Measurements from ENCODE around the gene MYH13. TPM values are rescaled to one million over a fixed set of nuclear protein-coding genes. Genes with fewer than 3 reads are reported as not detected.

The MYH13 gene
- total and polyA plus RNA-seq, 9 of the 15 experiments (the other 6 are each of a cell fraction or from before 2014, with no cell fraction given): 0.01 TPM; not detected in 8

- Histone ChIP-seq H3K4me3 (no peak overlapping the region), H3K27ac (ENCODE audit: extremely low read depth, low read depth, low read length) (no peak overlapping the region), H3K9ac (ENCODE audit: insufficient read depth in 1 of 2, low read depth in 2 of 2, low read length in 2 of 2) (no peak overlapping the region), H2AFZ (ENCODE audit: low read depth, low read length) (no peak overlapping the region), H3K9me3 (replicated peaks; ENCODE audit: control insufficient read depth, insufficient read depth, low read depth, low read length) (no peaks in the 10 kb centered on the region), H3K36me3 (ENCODE audit: control insufficient read depth, insufficient read depth, low read length) (no peaks in the 10 kb centered on the region), H4K20me1 (replicated peaks; ENCODE audit: control insufficient read depth, insufficient read depth, low read length) (no peaks in the 10 kb centered on the region), H3K79me2 (ENCODE audit: control insufficient read depth, insufficient read depth, low read length) (no peaks in the 10 kb centered on the region), H3K27me3 (ENCODE audit: control insufficient read depth in 2 of 2, insufficient read depth in 2 of 2, low read length in 2 of 2) (peaks cover 0 to 4% of the 10 kb centered on the region in 2 experiments; a peak in 1 of 5 replicates), H3K4me2 (ENCODE audit: insufficient read depth, low read length) (no peak overlapping the region), H3K4me1 (replicated peaks in 1 of 2; ENCODE audit: control insufficient read depth in 2 of 2, insufficient read depth in 2 of 2, low read length in 2 of 2) (no peaks in the 10 kb centered on the region; a peak in 1 of 5 replicates), H3K9me1 (ENCODE audit: control insufficient read depth, insufficient read depth, low read length) (no peaks in the 10 kb centered on the region)
- FAIRE-seq (no peak), ATAC-seq (no peak), DNase-seq (ENCODE audit: extremely low read depth in 1 of 4, low spot score in 3 of 4) (no peak)
- 0% methylated on average over 7 of the region's 9 CpGs for WGBS (ENCODE audit: insufficient coverage, low coverage, missing lambda C conversion rate)
- in situ Hi-C loops (cut with MboI): no loop called here
- BruUV-seq (replicated peaks): no TSS peak
- TF ChIP-seq ZBTB34 (CRISPR knock-in tag; IDR thresholded peaks at IDR 0.05): no peak
- no peak for TF ChIP-seq CBFB (CRISPR knock-in tag; IDR thresholded peaks at IDR 0.05)
- 0 out of 6 replicates have a peak, but pooled peaks of 2 of the 3 experiments have one; percentile 3 to 24 for TF ChIP-seq CTCF (IDR thresholded peaks at IDR 0.05 in 2 of 3, conservative IDR thresholded peaks at IDR 0.05 in 1 of 3; ENCODE audit: insufficient read depth in 2 of 3, low read depth in 1 of 3, low read length in 3 of 3)
- intact Hi-C loops (cut with micrococcal nuclease): no loop called here
- CTCF ChIA-PET (ENCODE audit: low intra/inter-chr PET ratio): no interaction called here
- POLR2A ChIA-PET: no interaction called here
Observed at GRCh38 chr17:10398352-10398751, 25.5 kb upstream of the MYH13 start.
